K562 (cell line): Measurements from ENCODE around the gene CLEC2L. TPM values are rescaled to one million over a fixed set of nuclear protein-coding genes. Genes with fewer than 3 reads are reported as not detected.

Experiments used
- ARID4B ChIP-seq: sonication (generic); formaldehyde crosslinking; IDR thresholded peaks from 2 replicates; pipeline ENCODE4 v1.8.0; 2022; ENCODE audit warnings: mild to moderate bottlenecking, missing genetic modification reagents
- ASH1L ChIP-seq: fragments of 450-650 bp; IDR thresholded peaks from 2 replicates; pipeline ENCODE4 v1.6.1; 2018; ENCODE audit warnings: borderline replicate concordance, mild to moderate bottlenecking, low read depth; ENCODE audit not compliant: partially characterized antibody
- CHD7 ChIP-seq: fragments of 200-600 bp; sonication (generic); IDR thresholded peaks from one replicate; pipeline ENCODE4 v1.6.1; 2012; ENCODE audit warnings: mild to moderate bottlenecking, low read depth, low read length, inconsistent platforms
- KLF1 ChIP-seq: fragments of 450-650 bp; IDR thresholded peaks from 2 replicates; pipeline ENCODE4 v1.6.1; 2016; ENCODE audit warnings: missing genetic modification characterization, missing compliant biosample characterization
- NONO ChIP-seq, 2 experiments: fragments of 200-400 bp in 1 of 2; fragments of 450-650 bp in 1 of 2; formaldehyde crosslinking in 1 of 2; IDR thresholded peaks; 2 replicates each; pipeline ENCODE4 v1.6.1; 2017; ENCODE audit warnings: low read depth in 2 of 2, mild to moderate bottlenecking in 2 of 2, moderate library complexity in 2 of 2, low read length in 1 of 2
- PHTF2 ChIP-seq: fragments of 250-450 bp; sonication (Bioruptor Pico); IDR thresholded peaks from 2 replicates; pipeline ENCODE4 v1.5.0; 2021; ENCODE audit warnings: mild to moderate bottlenecking
- VEZF1 ChIP-seq: fragments of 200-800 bp; sonication (Bioruptor generic); IDR thresholded peaks from 2 replicates; pipeline ENCODE4 v1.6.1; 2017; ENCODE audit warnings: missing genetic modification characterization, missing compliant biosample characterization
- YY1 ChIP-seq, 3 experiments: IDR thresholded peaks; 2 replicates each; pipeline ENCODE4 v1.6.1; 2011; ENCODE audit warnings: low read length in 2 of 3, mild to moderate bottlenecking in 2 of 3, moderate library complexity in 2 of 3, borderline replicate concordance in 1 of 3, control low read depth in 1 of 3, low read depth in 1 of 3; ENCODE audit not compliant: insufficient read depth in 3 of 3, insufficient replicate concordance in 2 of 3, control insufficient read depth in 1 of 3, insufficient read length in 1 of 3; ENCODE audit errors: extremely low read depth in 1 of 3
- ZFP1 ChIP-seq: fragments of 450-650 bp; formaldehyde crosslinking; IDR thresholded peaks from 2 replicates; pipeline ENCODE4 v1.4.0; 2020; ENCODE audit warnings: mild to moderate bottlenecking, mixed read lengths
- polyA plus RNA-seq, 8 experiments: library from polyadenylated mRNA; depleted of rRNA in 4 of 8; stranded (reverse) in 5 of 8; unstranded in 3 of 8; fragments of >200 nt; fragmentation: Nextera tagmentation in 2 of 8; fragmentation: Illumina TruSeq in 1 of 8; extraction: Ambion mirVana in 2 of 8; extraction: Trizol in 1 of 8; gene quantifications; 2 replicates each; pipeline versions ENCODE4 v1.2.1 to v1.2.3, GENCODE V29; 2011 to 2014; ENCODE audit warnings: inconsistent platforms in 1 of 8, missing spikeins in 1 of 8
- total RNA-seq, 7 experiments: library from RNA; depleted of rRNA in 6 of 7; stranded (reverse); fragments of >200 nt in 6 of 7; fragmentation: Illumina TruSeq in 2 of 7; extraction: Trizol in 2 of 7; gene quantifications; 2 replicates each; pipeline versions ENCODE4 v1.2.1 to v1.2.3, GENCODE V29; 2011 to 2021; ENCODE audit warnings: low replicate concordance in 1 of 7

CLEC2L gene
- total and polyA plus RNA-seq, 9 of the 15 experiments (the other 6 are each of a cell fraction or from before 2014, with no cell fraction given): 0.84 to 5.5 (median 1.8) TPM

- TF ChIP-seq KLF1 (tag) (no peak), VEZF1 (peak; percentile 32; the same call in 1 of the 2 replicates), CHD7 (peak; percentile 23), YY1 (IDR thresholded peaks at IDR 0.05; ENCODE audit: borderline replicate concordance in 1 of 3, control insufficient read depth in 1 of 3, extremely low read depth in 1 of 3, insufficient read depth in 3 of 3, insufficient read length in 1 of 3, insufficient replicate concordance in 2 of 3, low read depth in 1 of 3, low read length in 2 of 3) (no peak), ZFP1 (CRISPR knock-in tag) (no peak), NONO (IDR thresholded peaks at IDR 0.05; ENCODE audit: low read depth in 2 of 2, low read length in 1 of 2) (no peak), PHTF2 (CRISPR knock-in tag) (no peak), ARID4B (CRISPR knock-in tag) (0 out of 2 replicates have a peak, but pooled peaks have one; percentile 27), ASH1L (no peak)
Observed at GRCh38 chr7:139570119-139570518, 46.6 kb downstream of the CLEC2L start (continued).
